ENCODE measurements around the gene ZNF532.

ZNF532 gene

DNA sequence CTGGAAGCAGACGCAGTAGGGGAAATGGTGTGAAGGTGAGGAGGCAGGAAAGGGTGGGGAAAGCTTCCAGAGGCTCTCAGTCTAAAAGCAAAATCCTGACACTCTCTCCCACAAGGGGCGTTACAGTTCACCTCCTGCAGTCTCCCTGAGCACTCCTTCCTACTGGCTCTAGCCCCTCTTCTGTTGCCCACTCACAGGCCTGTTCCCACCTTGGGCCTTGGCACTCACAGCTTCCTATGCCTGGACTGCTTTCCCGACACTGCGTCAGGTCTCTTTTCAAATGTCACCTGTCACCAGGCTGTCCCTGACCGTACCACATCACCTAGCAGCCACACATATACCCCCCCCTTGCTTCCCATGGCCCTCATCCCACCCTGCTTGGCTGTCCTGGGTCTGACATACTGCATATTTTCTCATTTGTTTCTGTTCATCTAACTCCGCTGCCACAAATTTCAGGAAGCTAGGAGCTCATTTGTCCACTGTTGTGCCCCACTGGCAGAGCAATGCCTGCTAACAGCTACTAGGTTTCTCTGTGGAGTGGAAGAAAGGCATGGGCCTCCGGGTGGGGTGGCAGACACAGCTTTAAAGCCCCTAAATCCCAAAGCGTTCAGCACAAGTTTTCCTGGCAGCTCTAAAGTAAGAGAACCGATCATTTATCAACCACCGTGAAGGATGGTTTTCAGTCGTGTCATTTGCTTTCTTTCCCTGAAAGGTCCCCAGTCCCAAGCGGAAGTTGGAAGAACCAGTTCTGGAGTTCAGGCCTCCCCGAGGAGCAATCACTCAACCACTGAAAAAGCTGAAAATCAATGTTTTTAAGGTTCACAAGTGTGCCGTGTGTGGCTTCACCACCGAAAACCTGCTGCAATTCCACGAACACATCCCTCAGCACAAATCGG, 118.8 kb downstream of the ZNF532 start:
- DNase-seq: no peak

DNA sequence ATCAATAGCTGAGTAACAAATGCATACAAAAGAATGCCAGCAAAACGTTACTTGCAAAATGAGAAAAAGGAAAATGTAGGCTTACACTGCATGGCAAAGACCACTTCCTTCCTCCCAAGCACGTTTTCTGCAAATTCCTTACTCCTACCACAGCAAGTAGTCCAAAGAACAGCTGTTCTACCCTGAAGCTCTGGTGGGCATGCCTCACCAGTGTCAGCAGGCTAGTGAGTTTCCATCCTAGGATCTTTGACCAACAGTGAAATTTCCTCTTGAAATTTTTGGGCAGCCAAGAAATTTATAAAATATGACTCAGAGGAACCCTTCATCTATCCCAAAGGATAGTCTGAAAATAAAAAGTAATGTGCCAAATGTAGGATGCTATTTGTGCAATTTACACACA, 123.9 kb downstream of the ZNF532 start:
- DNase-seq: no peak

- no peak for DNase-seq
Observed at GRCh38 chr18:58989184-58989759, 124.6 kb downstream of the ZNF532 start.

- no peak for DNase-seq
Observed at GRCh38 chr18:58990720-58991119, 126.0 kb downstream of the ZNF532 start.

DNA sequence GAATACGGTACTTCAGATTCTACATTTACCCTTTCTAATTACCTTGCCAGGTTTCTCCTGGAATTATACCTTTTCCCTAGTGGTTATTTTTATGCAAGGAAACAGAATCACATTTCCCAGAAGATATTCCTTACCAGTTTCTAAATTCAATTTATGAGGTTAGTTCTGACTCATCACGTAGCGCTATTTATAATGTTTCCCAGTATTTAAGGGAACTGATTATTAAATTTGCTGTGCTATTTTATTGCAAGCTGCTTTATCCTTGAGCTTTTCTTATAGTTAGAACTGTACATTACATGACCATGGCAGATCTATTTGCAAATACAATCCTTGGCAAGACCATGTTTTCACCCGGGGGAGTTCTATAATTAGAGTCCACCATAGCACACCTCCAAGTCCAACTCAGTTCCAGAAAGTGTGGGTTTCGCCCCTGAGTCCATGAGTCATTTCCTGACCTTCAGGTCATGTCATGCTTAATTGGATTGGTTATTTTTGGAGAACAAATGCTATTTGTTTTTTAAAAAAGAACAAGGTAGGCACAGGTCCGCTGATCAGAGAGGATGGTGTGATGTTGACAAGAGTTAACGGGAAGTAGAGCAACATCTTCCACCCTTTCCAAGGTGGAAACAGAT, 126.6 kb downstream of the ZNF532 start:
- no peak for DNase-seq

GRCh38 chr18:58992301-58993231, 127.9 kb downstream of the ZNF532 start:
- no peak for DNase-seq

DNA sequence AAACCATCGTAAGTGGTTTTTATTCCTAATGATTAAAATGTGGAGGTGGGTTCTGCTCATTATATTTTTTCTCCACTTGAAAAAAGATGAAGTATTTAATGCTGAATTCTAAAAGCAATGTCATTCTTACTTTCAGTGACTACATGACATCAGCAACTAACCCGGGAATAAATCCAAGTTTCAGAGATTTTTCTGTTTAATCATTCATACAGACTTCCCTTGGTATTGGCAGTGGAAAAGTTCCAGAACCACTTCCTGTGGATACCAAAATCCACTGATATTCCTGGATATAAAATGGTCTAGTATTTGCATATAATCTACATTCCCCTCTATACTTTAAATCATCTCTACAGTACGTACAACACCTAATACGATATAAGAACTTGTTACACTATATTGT, 128.6 kb downstream of the ZNF532 start:
- no peak for DNase-seq

DNA sequence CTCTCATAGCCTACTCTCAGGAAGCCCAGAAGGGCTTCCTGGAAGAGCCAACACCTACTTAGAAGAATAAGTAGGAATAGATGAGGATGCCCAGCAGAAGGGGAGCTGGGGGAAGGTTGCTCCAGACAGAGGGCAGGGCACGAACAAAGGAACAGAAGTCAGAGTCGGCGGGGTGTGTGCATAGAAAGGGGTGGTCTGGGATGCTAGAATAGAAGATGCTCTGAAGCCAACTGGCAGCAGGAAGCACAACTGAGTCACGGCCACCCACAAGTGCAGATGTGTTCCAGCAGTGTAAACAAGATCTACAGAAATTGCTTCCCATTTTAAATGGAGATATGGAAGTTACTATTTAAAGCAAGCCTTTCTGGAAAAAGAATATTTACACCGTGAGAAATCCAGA, 131.0 kb downstream of the ZNF532 start:
- no peak for DNase-seq

GRCh38 chr18:58996131-58996641, 131.5 kb downstream of the ZNF532 start:
- DNase-seq: no peak

DNA sequence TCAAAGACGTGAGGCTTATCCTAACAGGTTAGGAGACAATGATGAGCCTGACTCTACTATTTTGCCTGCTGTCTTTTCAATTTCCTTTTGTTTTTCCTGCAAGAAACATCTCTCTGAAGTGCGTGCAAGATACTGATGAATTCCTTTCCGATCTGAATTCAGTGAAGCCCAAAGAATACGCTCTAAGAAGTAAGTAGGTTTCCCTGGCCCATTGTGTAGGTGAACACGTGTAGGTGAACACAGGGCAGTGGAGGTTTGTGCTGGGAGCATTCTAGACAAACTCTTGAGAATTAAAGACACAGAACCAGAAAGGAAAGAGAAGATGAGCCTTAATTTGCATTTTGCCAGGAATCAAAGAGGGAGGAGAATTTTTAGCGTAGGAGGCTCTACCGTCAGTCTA, 132.0 kb downstream of the ZNF532 start:
- DNase-seq: no peak

- DNase-seq: no peak
Observed at GRCh38 chr18:58997811-58998337, 133.2 kb downstream of the ZNF532 start.

DNA sequence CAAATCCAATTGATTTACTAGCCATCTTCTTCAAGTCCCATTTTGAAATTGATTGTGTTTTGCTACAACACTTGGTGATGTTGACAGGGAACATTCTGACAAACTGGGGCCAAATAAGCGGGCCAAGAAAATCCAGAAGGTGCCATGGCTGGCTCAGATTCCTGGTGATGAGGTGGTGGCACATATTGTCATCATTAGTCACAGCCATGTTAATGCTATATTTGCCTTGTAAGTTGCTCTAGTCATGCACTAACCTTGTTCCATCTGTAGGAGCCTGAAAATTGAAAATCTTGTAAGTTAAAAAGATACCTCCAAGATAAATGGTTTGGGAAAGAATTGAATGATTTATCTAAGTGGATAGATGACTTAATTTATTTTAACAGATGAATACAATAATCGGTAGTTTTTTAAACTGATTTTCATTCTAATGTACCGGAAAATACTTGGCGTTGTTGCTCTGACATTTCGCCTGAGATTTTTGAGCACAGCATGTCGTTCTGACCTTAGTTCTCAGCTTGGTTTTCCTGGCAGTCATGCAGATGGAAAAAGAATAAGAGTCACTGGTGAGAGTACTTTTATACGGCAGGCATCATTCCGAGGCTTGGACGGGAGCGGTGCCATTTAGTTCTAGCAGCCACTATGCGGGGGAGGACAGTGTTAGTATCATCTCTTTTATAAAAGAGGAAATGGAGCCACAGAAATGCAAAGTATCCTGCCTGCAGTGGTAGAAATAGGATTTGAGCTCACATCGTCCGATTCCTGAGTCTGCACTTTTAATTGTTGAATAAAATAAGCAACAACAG, 133.9 kb downstream of the ZNF532 start:
- no peak for DNase-seq

DNA sequence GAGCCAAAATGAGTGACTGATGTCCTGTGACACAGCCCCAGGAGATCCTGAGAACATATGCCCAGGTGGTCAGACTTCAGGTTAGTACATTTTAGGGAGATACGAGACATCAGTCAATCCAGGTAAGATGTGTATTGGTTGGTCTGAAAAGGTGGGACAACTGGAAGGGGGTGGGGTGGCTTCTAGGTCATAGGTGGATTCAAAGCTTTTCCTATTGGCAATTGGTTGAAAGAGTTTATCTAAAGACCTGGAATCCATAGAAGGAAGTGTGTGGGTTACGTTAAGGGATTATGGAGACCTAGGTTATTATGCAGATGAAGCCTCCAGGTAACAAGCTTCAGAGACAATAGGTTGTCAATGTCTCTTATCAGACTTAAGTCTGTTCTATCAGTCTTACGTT, 136.5 kb downstream of the ZNF532 start:
- DNase-seq: no peak

- DNase-seq: no peak
Observed at GRCh38 chr18:59001721-59002120, 137.0 kb downstream of the ZNF532 start.

GRCh38 chr18:59002974-59003594, 138.4 kb downstream of the ZNF532 start:
- DNase-seq: no peak

- DNase-seq: no peak
Observed at GRCh38 chr18:59005262-59005661, 140.6 kb downstream of the ZNF532 start.

GRCh38 chr18:59006461-59007067, 141.9 kb downstream of the ZNF532 start:
- no peak for DNase-seq

DNA sequence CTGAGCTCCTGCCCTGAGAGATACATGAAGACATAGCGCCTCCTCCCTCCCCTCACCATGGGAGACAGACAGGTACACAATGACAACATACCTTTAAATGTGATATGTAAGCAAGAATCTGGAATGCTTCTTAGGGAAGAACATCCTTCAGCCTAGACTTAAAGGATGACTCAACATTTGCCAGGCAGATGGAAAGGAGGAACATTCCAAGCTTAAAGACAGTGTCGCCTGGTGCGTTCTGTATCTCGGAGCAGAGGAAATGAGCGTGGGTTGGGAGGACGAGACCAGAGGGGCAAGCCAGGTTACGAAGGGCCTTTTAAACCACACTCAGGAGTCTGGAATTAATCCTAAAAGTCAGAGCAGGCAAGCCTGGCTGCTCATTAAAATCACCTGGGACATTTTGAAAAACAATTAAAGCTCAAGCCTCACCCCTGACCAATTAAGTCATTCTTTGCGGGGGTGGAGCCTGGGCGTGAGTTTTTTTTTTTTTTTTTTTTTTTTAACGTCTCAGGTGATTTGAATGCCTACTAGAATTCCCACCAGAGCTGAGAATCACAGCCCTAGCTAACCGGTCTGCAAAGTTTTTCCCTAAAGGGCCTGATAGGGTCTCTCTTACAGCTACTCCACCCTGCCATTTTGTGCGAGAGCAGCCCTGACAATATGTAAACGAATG, 143.8 kb downstream of the ZNF532 start:
- DNase-seq: no peak

DNA sequence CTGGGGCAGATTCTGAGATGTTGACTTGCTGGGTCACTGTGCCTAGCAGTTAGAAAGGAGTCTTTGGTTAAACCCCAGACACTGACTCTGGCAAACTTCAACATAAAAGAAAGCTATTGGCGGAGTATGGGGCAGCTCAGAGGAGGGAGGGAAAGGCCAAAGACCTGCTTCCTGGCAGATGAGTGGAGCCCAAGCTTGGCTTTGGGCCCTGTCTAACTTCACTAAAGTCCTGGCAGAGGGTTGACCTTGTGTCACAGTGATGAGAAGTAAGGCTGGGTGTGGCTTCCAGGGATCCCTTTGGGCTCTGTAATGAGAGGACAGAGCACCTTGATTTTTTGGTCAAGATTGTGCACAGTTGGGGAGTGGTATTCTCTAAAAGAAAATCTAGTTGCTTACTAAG, 145.2 kb downstream of the ZNF532 start:
- no peak for DNase-seq

GRCh38 chr18:59011289-59011688, 146.6 kb downstream of the ZNF532 start:
- DNase-seq: no peak
